HL-60/S4 (cell line): Measurements from ENCODE around the gene AK8.

Experiments
- in situ Hi-C: fragments of 300-500 bp; cut with MboI; formaldehyde crosslinking; loops from 2 replicates; pipeline ENCODE4 v1.14.3; 2022; ENCODE audit warnings: low sequenced_read_pairs

AK8 gene

GRCh38 chr9:132677976-132678375, 200.1 kb downstream of the AK8 start:
- in situ Hi-C loops: no loop called here
